DOHH2 (cell line): ENCODE results near the gene BLOC1S5.

Experiments used
- H3F3A ChIP-seq: fragments of 200-600 bp; sonication (generic), shearing (Covaris generic); 2 replicates; pipeline ENCODE4 v1.6.0; 2016; ENCODE audit warnings: antibody characterized with exemption, mild to moderate bottlenecking; ENCODE audit not compliant: control insufficient read depth, insufficient read depth
- H3K27ac ChIP-seq: fragments of 200-600 bp; sonication (generic); 2 replicates; pipeline ENCODE4 v1.5.1; 2014; ENCODE audit warnings: low read depth, mild to moderate bottlenecking, low read length, moderate library complexity
- H3K27me3 ChIP-seq: fragments of 200-600 bp; sonication (generic); 2 replicates; pipeline ENCODE4 v1.6.1; 2014; ENCODE audit warnings: mild to moderate bottlenecking, low read length, mixed read lengths; ENCODE audit not compliant: control insufficient read depth
- H3K36me3 ChIP-seq: fragments of 200-600 bp; sonication (generic); 2 replicates; pipeline ENCODE4 v1.6.1; 2014; ENCODE audit warnings: mild to moderate bottlenecking, low read length, moderate library complexity, mixed read lengths; ENCODE audit not compliant: control insufficient read depth
- H3K4me1 ChIP-seq: fragments of 200-600 bp; sonication (generic); 2 replicates; pipeline ENCODE4 v1.6.1; 2014; ENCODE audit warnings: mild to moderate bottlenecking, low read length, mixed read lengths; ENCODE audit not compliant: control insufficient read depth
- H3K4me2 ChIP-seq: fragments of 200-600 bp; sonication (generic); 2 replicates; pipeline ENCODE4 v1.6.0; 2014; ENCODE audit warnings: mild to moderate bottlenecking, low read length, moderate library complexity
- H3K4me3 ChIP-seq: fragments of 200-600 bp; sonication (generic); 2 replicates; pipeline ENCODE4 v1.5.1; 2014; ENCODE audit warnings: mild to moderate bottlenecking, low read length, mixed read lengths
- H3K79me2 ChIP-seq: fragments of 200-600 bp; sonication (generic); 2 replicates; pipeline ENCODE4 v1.6.1; 2014; ENCODE audit warnings: mild to moderate bottlenecking, low read length, mixed read lengths; ENCODE audit not compliant: control insufficient read depth
- H3K9me2 ChIP-seq: fragments of 200-600 bp; sonication (generic); replicated peaks from 2 replicates; pipeline ENCODE4 v1.6.1; 2014; ENCODE audit warnings: mild to moderate bottlenecking, low read length, mixed read lengths; ENCODE audit not compliant: control insufficient read depth
- H3K9me3 ChIP-seq: fragments of 200-600 bp; sonication (generic); 2 replicates; pipeline ENCODE4 v1.6.1; 2014; ENCODE audit warnings: antibody characterized with exemption, low read length, mixed read lengths; ENCODE audit not compliant: control insufficient read depth, insufficient read depth
- H4K20me1 ChIP-seq: fragments of 200-600 bp; sonication (generic); 2 replicates; pipeline ENCODE4 v1.6.0; 2014; ENCODE audit warnings: low read depth, mild to moderate bottlenecking, antibody characterized with exemption, low read length, moderate library complexity; ENCODE audit not compliant: control insufficient read depth, insufficient read depth
- EZH2phosphoT487 ChIP-seq: fragments of 200-600 bp; sonication (generic); IDR thresholded peaks from 2 replicates; pipeline ENCODE4 v1.6.1; 2017; ENCODE audit warnings: borderline replicate concordance, mild to moderate bottlenecking, antibody characterized with exemption, low read length, moderate library complexity, mixed read lengths
- TF ChIP-seq, protein P1 (sequence below): fragments of 200-600 bp; sonication (generic); IDR thresholded peaks from one replicate; pipeline ENCODE4 v1.5.1; 2014; ENCODE audit warnings: antibody characterized with exemption, mild to moderate bottlenecking, low read depth, low read length; ENCODE audit not compliant: poor library complexity, severe bottlenecking

The BLOC1S5 gene

GRCh38 chr6:8026800-8027199 lies 37.4 kb downstream of the BLOC1S5 start:
- Histone ChIP-seq H3K4me1 (no peaks in the 10 kb centered on the region), H3K4me2 (no peak overlapping the region), H3K79me2 (peaks cover 34% of the 10 kb centered on the region), H3K27ac (no peak overlapping the region), H3K4me3 (no peak overlapping the region), H3K27me3 (no peaks in the 10 kb centered on the region), H4K20me1 (no peaks in the 10 kb centered on the region; the same call in 1 of the 2 replicates), H3K36me3 (peaks cover 10% of the 10 kb centered on the region), H3F3A (no peaks in the 10 kb centered on the region), H3K9me3 (no peaks in the 10 kb centered on the region), H3K9me2 (no peaks in the 10 kb centered on the region)
- TF ChIP-seq, protein P1, sequence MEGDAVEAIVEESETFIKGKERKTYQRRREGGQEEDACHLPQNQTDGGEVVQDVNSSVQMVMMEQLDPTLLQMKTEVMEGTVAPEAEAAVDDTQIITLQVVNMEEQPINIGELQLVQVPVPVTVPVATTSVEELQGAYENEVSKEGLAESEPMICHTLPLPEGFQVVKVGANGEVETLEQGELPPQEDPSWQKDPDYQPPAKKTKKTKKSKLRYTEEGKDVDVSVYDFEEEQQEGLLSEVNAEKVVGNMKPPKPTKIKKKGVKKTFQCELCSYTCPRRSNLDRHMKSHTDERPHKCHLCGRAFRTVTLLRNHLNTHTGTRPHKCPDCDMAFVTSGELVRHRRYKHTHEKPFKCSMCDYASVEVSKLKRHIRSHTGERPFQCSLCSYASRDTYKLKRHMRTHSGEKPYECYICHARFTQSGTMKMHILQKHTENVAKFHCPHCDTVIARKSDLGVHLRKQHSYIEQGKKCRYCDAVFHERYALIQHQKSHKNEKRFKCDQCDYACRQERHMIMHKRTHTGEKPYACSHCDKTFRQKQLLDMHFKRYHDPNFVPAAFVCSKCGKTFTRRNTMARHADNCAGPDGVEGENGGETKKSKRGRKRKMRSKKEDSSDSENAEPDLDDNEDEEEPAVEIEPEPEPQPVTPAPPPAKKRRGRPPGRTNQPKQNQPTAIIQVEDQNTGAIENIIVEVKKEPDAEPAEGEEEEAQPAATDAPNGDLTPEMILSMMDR, result no peak
- TF ChIP-seq EZH2phosphoT487, result no peak

DNA sequence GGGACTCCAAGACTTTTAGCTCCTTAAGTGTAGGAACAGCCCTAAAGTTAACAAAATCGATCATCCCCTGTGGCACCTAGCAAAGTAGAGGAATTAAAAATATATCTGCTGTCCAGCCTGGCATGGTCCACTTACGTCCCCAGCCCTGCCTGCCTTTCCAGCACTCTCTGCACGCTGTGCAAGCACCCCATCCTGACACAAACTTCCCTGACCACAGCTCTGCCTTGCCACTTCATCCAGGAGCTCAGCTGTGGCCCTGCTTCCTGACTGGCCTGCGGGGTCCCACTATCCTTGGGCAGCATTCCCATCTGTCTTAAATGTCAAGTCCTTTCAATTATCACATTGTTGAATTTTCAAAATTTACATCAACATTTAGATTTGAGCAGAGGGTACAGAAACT lies 39.0 kb downstream of the BLOC1S5 start:
- Histone ChIP-seq H3K4me2 (no peak overlapping the region), H3F3A (no peaks in the 10 kb centered on the region), H4K20me1 (no peaks in the 10 kb centered on the region; the same call in 1 of the 2 replicates), H3K27ac (no peak overlapping the region), H3K9me3 (no peaks in the 10 kb centered on the region), H3K9me2 (no peaks in the 10 kb centered on the region), H3K4me1 (no peaks in the 10 kb centered on the region), H3K4me3 (no peak overlapping the region), H3K79me2 (peaks cover 18% of the 10 kb centered on the region), H3K36me3 (peaks cover 10% of the 10 kb centered on the region), H3K27me3 (no peaks in the 10 kb centered on the region)
- no peak for TF ChIP-seq EZH2phosphoT487
- TF ChIP-seq, protein P1, result no peak

DNA sequence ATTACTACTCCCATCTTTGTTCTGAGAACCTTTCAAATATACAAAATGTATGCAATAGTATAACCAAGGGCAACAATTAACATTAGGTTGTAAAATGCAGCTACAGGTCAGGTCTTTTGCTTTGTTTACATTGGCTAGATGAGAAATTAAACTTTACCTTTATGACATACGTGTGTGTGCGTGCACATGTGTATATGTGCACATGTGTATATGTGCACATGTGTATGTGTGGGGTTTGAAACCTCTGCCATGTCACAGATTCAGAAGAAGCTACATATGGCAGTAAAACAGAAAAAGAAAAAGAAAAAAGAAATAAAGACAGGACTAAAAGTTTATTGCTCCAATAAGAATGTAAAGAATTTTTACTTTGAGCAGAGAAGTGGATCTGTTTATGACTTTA lies 40.6 kb downstream of the BLOC1S5 start:
- H3K9me2 ChIP-seq, result no peaks in the 10 kb centered on the region
- no peaks in the 10 kb centered on the region; the same call in 1 of the 2 replicates for H3F3A ChIP-seq
- TF ChIP-seq, protein P1, result no peak
- no peak for TF ChIP-seq EZH2phosphoT487
- no peaks in the 10 kb centered on the region; the same call in 1 of the 2 replicates for H4K20me1 ChIP-seq
- H3K27ac ChIP-seq, result no peak overlapping the region
- no peaks in the 10 kb centered on the region for H3K9me3 ChIP-seq
- peaks cover 4% of the 10 kb centered on the region for H3K4me1 ChIP-seq
- no peaks in the 10 kb centered on the region for H3K27me3 ChIP-seq
- H3K4me2 ChIP-seq, result no peak overlapping the region
- H3K36me3 ChIP-seq, result peaks cover 10% of the 10 kb centered on the region
- no peak overlapping the region for H3K4me3 ChIP-seq
- H3K79me2 ChIP-seq, result peaks cover 3% of the 10 kb centered on the region
